ENCODE data around the gene DYNC1H1. TPM values are rescaled to one million over a fixed set of nuclear protein-coding genes. Genes with fewer than 3 reads are reported as not detected.
"Not testable (repeated sequence)": the region's sequence is repeated elsewhere in the genome, so short reads cannot be mapped to it uniquely, and the experiment has no call there.

The DYNC1H1 gene
- polyA plus RNA-seq, 3 donors = 324 to 350 (median 327) TPM

DNA sequence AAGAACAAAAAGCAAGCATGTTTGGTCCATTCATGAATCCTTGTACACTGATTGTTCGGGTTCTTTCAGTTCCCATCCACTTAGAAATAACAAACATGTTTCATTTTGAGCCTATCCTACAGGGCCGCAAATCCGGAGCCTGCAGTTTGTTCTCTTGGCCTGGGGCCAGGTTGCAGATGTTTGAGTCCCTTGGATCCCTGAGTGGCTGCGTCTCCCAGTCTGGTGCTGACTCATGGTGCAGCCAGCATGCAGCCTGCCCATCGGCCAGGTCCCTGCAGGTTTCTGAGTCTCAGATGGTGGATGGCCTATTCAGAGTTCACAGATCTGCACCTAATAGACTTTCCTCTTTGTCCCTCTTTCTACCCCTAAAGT is 1.9 kb upstream of the DYNC1H1 start:
- DNase-seq (ENCODE audit: low read depth in 3 of 3, low spot score in 2 of 3) = no peak

DNA sequence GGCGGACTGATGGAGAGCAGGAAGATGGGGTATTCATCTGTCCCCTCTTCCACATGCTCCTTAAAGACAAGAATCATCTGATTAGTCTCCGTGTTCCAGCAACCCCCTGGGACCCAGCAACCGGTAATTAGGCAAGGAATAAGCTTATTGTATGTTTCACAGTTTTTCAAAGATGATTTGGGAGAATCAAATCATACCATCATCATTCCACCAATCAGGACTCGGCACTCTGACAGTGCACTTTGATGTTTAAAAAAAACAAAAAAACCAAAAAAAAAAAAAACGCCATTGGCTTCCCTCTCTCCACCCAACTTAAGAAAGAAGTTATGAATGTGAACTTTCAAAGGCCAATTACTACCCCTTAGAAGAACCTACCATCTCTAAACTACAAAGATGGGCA is 1.3 kb upstream of the DYNC1H1 start:
- DNase-seq (ENCODE audit: low read depth in 3 of 3, low spot score in 2 of 3) = no peak

DNA sequence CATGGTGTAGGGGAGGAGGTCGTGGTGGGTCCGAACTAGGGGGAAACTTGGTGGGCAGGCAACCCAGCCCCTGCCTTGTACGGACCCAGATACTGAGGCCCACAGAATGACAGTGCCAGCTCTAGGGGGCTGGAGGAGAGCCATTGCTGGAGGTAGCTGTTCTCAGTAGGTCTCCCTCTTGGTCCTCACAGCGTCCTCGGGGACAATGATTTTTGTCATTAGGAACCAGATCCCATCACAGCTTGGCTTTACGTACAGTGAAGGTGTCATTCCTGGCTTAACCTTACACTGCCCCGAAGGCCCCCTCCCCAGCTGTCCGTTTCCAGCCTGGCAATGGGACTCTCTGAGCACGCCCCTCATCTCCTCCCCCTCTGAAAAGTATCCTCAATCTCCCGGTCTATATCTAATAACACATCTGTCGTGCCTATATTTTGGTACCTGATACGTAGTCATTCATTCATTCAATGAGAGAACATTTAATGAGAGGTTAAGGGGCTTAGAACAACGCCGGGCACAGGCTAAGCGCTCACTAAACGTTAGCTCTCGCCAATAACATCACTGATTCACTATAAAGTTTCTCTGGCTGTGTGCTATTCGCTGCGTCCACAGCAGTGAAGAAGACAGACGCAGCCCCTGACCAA is 597 bp upstream of the DYNC1H1 start:
- no peak for DNase-seq (ENCODE audit: low read depth in 3 of 3, low spot score in 2 of 3)

GRCh38 chr14:101965181-101965544 is 790 bp downstream of the DYNC1H1 start:
- DNase-seq (ENCODE audit: low read depth in 3 of 3, low spot score in 2 of 3) = no peak

DNA sequence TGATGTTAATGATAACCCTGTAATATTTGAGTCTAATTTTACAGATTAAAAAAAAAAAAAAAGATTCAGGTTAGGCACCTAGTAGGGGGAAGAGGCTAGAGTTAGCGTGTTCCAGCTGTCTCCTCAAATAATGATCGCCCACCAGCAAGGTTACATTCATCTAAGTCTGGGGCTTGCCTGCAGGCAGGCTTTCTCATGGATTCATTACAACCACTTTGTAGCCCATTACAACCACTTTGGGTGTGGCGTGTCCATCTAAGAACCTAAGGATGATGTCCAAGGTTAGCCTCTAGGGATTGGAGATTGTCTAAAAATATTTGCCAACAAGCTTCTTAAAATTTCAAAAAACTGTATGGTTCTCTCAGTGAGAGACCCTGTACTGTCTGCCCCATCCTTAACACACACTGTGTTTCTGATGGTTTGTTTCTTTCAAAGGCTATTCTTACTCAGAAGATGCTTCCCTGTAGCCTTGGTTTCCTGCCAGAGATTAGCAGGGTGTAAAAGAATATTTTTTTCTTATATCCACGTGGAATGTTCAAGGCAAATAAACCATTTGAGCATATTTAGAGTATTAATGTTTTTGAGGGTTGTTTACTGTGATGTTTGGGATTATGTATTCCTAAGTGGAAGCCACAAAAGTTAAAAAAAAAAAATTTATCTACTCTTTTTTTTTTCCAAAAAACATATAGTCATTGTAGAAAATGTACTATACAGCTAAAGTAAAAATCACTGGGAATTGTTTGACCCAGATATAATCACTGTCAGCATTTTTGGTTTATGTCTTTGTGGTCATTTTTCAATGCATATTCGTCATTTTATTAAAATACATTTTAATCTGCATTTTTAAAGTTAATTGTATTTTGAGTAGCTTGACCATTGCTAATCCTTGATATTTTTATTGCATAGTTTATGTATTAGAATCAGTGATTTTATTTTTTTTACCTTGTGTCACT is 1.7 kb downstream of the DYNC1H1 start:
- DNase-seq (ENCODE audit: low read depth in 3 of 3, low spot score in 2 of 3) = no peak

- no peak for DNase-seq (ENCODE audit: low read depth in 3 of 3, low spot score in 2 of 3)
Observed at GRCh38 chr14:101966742-101967141, 2.4 kb downstream of the DYNC1H1 start.

- DNase-seq (ENCODE audit: low read depth in 3 of 3, low spot score in 2 of 3) = no peak
Observed at GRCh38 chr14:101968186-101968585, 3.8 kb downstream of the DYNC1H1 start.

DNA sequence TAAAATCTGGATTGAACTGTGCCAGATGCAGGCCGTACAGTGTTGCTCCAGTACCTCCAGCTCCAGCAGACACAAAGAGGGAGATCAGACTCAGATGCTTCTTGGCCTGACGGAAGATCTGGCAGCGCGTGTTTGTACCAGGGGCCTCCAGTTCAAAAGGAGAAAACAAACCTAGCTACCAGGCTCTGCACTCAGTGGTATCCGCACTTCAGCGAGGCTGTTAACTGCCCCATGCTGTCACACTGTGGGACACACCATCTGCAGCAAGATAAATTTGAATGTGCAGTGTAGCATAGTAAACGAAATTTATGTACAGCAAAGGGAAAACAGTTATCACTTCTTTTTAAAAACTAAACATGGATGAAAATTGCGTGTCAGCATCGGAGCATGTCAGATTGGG is 5.1 kb downstream of the DYNC1H1 start:
- DNase-seq (ENCODE audit: low read depth in 3 of 3, low spot score in 2 of 3) = no peak

DNA sequence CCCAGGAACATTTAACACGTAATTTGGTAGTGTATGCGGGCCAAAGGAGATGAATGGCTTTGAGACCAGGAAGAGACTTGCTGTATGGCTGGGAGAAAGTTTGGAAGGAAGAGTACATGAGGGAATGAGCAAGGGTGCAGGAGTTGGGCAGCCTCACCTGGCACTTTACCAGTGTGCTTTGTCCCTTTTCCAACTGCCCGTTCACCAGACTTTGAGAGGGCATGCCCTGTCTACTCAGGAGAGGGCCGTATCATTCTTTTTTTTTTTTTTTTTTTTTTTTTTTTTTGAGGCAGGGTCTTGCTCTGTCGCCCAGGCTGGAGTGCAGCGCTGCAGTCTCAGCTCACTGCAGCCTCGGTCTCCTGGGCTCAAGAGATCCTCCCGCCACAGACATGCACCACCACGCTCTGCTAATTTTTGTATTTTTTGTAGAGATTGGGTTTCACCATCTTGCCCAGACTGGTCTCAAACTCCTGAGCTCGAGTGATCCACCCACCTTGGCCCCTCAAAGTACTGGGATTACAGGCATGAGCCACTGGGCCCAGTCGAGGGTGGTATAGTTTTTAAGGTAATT is 6.5 kb downstream of the DYNC1H1 start:
- DNase-seq (ENCODE audit: low read depth in 3 of 3, low spot score in 2 of 3) = no peak

- DNase-seq (ENCODE audit: low read depth in 3 of 3, low spot score in 2 of 3) = not testable (repeated sequence)
Observed at GRCh38 chr14:101971458-101971857, 7.1 kb downstream of the DYNC1H1 start.

GRCh38 chr14:101972126-101972866 is 7.9 kb downstream of the DYNC1H1 start:
- no peak for DNase-seq (ENCODE audit: low read depth in 3 of 3, low spot score in 2 of 3)

GRCh38 chr14:101973356-101973755 is 9.0 kb downstream of the DYNC1H1 start:
- no peak for DNase-seq (ENCODE audit: low read depth in 3 of 3, low spot score in 2 of 3)

GRCh38 chr14:101975231-101975630 is 10.9 kb downstream of the DYNC1H1 start:
- DNase-seq (ENCODE audit: low read depth in 3 of 3, low spot score in 2 of 3) = no peak

GRCh38 chr14:101977311-101978071 is 13.1 kb downstream of the DYNC1H1 start:
- DNase-seq (ENCODE audit: low read depth in 3 of 3, low spot score in 2 of 3) = no peak

- DNase-seq (ENCODE audit: low read depth in 3 of 3, low spot score in 2 of 3) = no peak
Observed at GRCh38 chr14:101979666-101980065, 15.3 kb downstream of the DYNC1H1 start.

DNA sequence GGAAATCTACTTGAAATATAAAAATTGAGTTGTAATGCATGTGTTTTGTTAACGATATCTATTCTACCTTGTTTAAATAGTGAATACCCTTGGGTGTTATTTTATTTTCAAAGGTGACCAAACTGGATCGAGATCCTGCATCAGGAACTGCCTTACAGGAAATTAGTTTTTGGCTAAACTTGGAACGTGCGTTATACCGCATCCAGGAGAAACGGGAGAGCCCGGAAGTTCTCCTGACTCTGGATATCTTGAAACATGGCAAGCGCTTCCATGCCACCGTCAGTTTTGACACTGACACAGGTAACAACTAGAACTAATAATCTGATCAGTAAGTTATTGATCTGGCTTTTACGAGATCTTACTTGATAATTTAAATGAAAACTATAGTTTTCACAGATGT is 15.9 kb downstream of the DYNC1H1 start:
- DNase-seq (ENCODE audit: low read depth in 3 of 3, low spot score in 2 of 3) = no peak

DNA sequence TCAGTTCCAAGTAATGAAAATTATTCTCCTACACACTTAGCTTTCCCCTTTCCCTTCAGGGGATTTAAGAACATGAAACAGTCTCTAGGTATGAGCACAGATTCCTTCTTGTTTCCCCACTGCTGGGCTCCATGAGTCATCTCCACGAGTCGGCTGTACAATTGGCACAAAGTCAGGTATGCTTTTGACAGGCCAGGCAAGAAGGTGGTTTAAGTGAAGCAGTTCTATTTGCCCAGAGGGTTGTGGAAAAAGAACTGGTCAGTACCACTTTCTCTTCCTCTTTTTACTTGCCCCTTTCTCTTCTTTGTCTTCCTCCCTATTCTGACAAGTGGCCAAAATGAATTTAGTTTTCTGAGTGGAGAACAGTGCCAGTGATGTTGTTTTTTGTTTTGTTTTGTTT is 16.3 kb downstream of the DYNC1H1 start:
- DNase-seq (ENCODE audit: low read depth in 3 of 3, low spot score in 2 of 3) = no peak

- DNase-seq (ENCODE audit: low read depth in 3 of 3, low spot score in 2 of 3) = no peak
Observed at GRCh38 chr14:101982621-101983020, 18.2 kb downstream of the DYNC1H1 start.

- DNase-seq (ENCODE audit: low read depth in 3 of 3, low spot score in 2 of 3) = not testable (repeated sequence)
Observed at GRCh38 chr14:101984831-101985230, 20.5 kb downstream of the DYNC1H1 start.

GRCh38 chr14:101985957-101986356 is 21.6 kb downstream of the DYNC1H1 start:
- DNase-seq (ENCODE audit: low read depth in 3 of 3, low spot score in 2 of 3) = no peak
